Testis (tissue), 2 donors: ENCODE measurements around the gene TTLL1.

Source experiments
- CTCF ChIP-seq, 3 experiments: fragments of 450-650 bp in 2 of 3; fragments of 200-600 bp in 1 of 3; sonication (generic) in 1 of 3; IDR thresholded peaks; one replicate each; pipeline ENCODE4 v1.5.1; 2016 to 2019; ENCODE audit warnings: antibody characterized with exemption in 3 of 3, mild to moderate bottlenecking in 2 of 3, moderate library complexity in 1 of 3
- POLR2A ChIP-seq: fragments of 450-650 bp; IDR thresholded peaks from one replicate; pipeline ENCODE4 v1.6.1; 2017; ENCODE audit warnings: antibody characterized with exemption, mild to moderate bottlenecking, moderate library complexity

- no peak for TF ChIP-seq CTCF (IDR thresholded peaks at IDR 0.05)
- TF ChIP-seq POLR2A: no peak
These were observed 91.6 kb downstream of the TTLL1 start for GRCh38 chr22:42997582-42998090.
